Mucosa of rectum (tissue), 2 donors: ENCODE results near the gene MALL.
"Not testable (repeated sequence)": the region's sequence is repeated elsewhere in the genome, so short reads cannot be mapped to it uniquely, and the experiment has no call there.

Source experiments
- H3K27ac ChIP-seq, 2 donors: one replicate each; pipeline ENCODE4 v1.7.0; 2013; ENCODE audit warnings: inconsistent platforms in 2 of 2, low read depth in 2 of 2, low read length in 2 of 2
- H3K27me3 ChIP-seq, 2 donors: one replicate each; pipeline ENCODE4 v1.7.0; 2013; ENCODE audit warnings: low read length in 2 of 2; ENCODE audit not compliant: control insufficient read depth in 2 of 2, insufficient read depth in 2 of 2
- H3K36me3 ChIP-seq, 2 donors: one replicate each; pipeline ENCODE4 v1.7.0; 2013; ENCODE audit warnings: low read length in 2 of 2; ENCODE audit not compliant: control insufficient read depth in 2 of 2, insufficient read depth in 2 of 2
- H3K4me1 ChIP-seq, 2 donors: one replicate each; pipeline ENCODE4 v1.7.0; 2013; ENCODE audit warnings: low read length in 2 of 2, mild to moderate bottlenecking in 1 of 2; ENCODE audit not compliant: control insufficient read depth in 2 of 2, insufficient read depth in 2 of 2
- H3K4me3 ChIP-seq, 2 donors: one replicate each; pipeline ENCODE4 v1.7.0; 2013; ENCODE audit warnings: low read length in 2 of 2
- H3K9ac ChIP-seq, 2 donors: one replicate each; pipeline ENCODE4 v1.7.0; 2013; ENCODE audit warnings: low read length in 2 of 2, low read depth in 1 of 2, mild to moderate bottlenecking in 1 of 2
- H3K9me3 ChIP-seq, 2 donors: one replicate each; pipeline ENCODE4 v1.7.0; 2013; ENCODE audit warnings: low read length in 2 of 2; ENCODE audit not compliant: control insufficient read depth in 2 of 2
- donor health status: healthy.
- donor health status: Normal muscosa, but diverticular disease.

MALL gene

DNA sequence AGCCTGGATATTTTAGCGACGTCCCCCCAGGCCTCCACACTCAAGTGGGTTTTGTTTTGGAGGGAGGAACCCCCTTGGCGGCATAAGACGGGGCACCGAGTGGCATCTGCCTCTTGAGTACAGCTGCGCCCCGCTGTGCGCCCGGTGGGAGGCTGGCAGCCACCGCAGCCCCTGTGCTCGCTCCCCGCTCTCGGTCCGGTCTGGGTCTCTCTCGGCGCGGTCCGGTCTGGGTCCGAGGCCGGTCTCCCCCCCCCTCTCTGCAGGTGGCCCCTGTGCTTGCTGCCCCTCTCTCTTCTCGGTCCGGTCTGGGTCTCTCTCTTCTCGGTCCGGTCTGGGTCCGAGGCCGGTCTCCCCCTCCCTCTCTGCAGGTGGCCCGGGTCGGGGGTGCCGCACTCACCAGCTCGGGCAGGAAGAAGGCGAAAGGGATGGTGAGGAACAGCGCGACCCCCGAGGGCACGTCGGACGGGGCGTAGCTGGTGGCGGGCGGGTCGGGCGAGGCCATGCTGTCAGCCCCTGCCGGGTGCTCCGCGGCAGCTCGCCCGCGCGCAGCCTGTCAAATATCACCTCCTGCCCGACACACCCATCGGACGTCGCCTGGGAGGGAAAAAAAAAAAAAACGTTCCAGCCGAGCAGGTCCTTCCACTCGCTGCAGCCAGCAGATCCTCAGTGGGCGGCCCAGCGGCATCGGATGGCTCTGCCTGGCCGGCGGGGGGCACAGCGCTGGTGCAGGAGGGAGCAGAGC, at the start of gene MALL:
Gene MALL, minus strand, starts transcription at position 532 of the 742 bp plus-strand sequence. Its CDS starts 30 bp downstream, at position 502.
- H3K27ac ChIP-seq: peak within 1 kb of the TSS; percentile 91 to 92
- H3K9me3 ChIP-seq: no peaks in the 10 kb centered on the region
- peak within 1 kb of the TSS; percentile 81 to 94 for H3K9ac ChIP-seq
- H3K36me3 ChIP-seq: no peaks in the 10 kb centered on the region
- peaks cover 0 to 7% of the 10 kb centered on the region in 2 donors for H3K27me3 ChIP-seq
- H3K4me3 ChIP-seq: peak within 1 kb of the TSS; percentile 70 to 83
- H3K4me1 ChIP-seq: peaks cover 20 to 21% of the 10 kb centered on the region in 2 donors

DNA sequence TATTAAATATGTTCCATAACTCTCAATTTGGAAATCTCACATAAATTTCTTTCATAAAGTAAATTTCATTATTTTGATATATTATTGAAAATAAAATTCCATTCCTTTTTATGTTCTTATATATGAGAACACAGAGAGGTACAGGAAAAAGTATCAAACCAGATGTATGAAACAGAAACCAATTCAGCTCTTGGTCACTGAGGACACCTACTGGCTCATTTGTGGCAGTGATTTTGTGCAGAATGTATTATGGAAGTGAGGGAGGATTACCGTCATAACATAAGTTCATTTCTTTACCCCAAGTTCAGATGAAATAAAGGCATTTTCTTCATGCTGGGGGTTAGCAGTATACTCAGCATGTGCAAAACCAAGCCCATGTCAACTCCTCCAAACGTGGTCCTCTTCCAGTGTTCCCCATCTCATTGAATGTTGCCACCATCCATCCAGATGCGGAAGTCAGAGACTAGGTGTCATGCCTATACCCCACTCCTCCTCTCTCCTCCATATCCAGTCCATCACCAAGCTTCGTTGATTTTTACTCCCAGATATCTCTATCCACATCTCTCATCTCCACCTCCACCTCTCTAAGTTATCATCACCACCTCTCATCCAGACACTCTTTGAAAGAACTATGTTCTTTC, 41.7 kb upstream of the MALL start:
- Histone ChIP-seq H3K9me3 (no peaks in the 10 kb centered on the region), H3K27ac (no peak overlapping the region), H3K4me3 (no peak overlapping the region), H3K9ac (no peak overlapping the region), H3K4me1 (no peaks in the 10 kb centered on the region), H3K27me3 (no peaks in the 10 kb centered on the region), H3K36me3 (no peaks in the 10 kb centered on the region)

DNA sequence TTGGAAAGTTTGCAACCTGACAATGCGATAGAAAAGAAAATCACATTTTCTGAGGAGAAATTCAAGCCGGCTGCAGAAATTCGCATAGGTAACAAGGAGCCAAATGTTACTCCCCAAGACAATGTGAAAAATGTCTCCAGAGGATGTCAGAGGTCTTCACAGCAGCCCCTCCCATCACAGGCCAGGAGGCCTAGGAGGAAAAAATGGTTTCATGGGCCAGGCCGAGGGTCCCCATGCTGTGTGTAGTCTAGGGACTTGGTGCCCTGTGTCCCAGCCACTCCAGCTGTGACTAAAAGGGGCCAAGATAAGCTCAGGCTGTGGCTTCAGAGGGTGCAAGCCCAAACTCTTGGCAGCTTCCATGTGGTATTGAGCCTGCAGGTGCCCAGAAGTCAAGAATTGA, 39.2 kb upstream of the MALL start:
- not testable (repeated sequence) for H3K27me3 ChIP-seq, H3K4me1 ChIP-seq, H3K27ac ChIP-seq, H3K36me3 ChIP-seq, H3K4me3 ChIP-seq, H3K9me3 ChIP-seq, H3K9ac ChIP-seq

DNA sequence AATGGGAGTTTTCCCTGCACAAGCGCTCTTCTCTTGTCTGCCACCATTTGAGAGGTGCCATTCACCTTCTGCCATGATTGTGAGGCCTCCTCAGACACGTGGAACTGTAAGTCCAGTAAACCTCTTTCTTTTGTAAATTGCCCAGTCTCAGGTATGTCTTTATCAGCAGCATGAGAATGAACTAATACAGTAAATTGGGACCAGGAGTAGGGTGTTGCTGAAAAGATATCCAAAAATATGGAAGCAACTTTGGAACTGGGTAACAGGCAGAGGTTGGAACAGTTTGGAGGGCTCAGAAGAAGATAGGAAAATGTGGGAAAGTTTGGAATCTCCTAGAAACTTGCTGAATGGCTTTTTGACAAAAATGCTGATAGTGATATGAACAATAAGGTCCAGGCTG, 38.6 kb upstream of the MALL start:
- not testable (repeated sequence) for H3K9ac ChIP-seq, H3K4me3 ChIP-seq, H3K27me3 ChIP-seq, H3K9me3 ChIP-seq, H3K4me1 ChIP-seq, H3K27ac ChIP-seq, H3K36me3 ChIP-seq

DNA sequence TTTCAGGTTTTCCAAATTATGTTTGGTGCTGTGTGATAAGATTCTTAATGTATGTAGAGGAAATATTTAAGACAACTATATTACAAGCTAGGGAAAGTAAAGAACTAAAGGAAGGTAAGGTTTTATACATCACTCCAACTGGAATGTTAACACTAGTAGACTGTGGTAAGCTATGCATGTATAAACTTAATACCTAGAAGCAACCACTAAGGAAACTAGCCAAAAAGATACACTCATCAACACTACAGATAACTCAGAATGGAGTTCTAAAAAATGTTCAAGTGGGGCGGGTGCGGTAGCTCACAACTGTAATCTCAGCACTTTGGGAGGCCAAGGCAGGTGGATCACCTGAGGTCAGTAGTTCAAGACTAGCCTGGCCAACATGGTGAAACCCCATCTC, 37.8 kb upstream of the MALL start:
- no peaks in the 10 kb centered on the region for H3K27me3 ChIP-seq
- no peak overlapping the region for H3K4me3 ChIP-seq
- no peak overlapping the region for H3K27ac ChIP-seq
- H3K36me3 ChIP-seq: no peaks in the 10 kb centered on the region
- no peak overlapping the region for H3K9ac ChIP-seq
- H3K4me1 ChIP-seq: no peaks in the 10 kb centered on the region
- no peaks in the 10 kb centered on the region for H3K9me3 ChIP-seq

- no peaks in the 10 kb centered on the region for H3K36me3 ChIP-seq
- no peak overlapping the region for H3K4me3 ChIP-seq
- no peak overlapping the region for H3K9ac ChIP-seq
- H3K27me3 ChIP-seq: no peaks in the 10 kb centered on the region
- no peak overlapping the region for H3K27ac ChIP-seq
- no peaks in the 10 kb centered on the region for H3K9me3 ChIP-seq
- H3K4me1 ChIP-seq: no peaks in the 10 kb centered on the region
Measured at GRCh38 chr2:110152943-110153342, 37.3 kb upstream of the MALL start.

DNA sequence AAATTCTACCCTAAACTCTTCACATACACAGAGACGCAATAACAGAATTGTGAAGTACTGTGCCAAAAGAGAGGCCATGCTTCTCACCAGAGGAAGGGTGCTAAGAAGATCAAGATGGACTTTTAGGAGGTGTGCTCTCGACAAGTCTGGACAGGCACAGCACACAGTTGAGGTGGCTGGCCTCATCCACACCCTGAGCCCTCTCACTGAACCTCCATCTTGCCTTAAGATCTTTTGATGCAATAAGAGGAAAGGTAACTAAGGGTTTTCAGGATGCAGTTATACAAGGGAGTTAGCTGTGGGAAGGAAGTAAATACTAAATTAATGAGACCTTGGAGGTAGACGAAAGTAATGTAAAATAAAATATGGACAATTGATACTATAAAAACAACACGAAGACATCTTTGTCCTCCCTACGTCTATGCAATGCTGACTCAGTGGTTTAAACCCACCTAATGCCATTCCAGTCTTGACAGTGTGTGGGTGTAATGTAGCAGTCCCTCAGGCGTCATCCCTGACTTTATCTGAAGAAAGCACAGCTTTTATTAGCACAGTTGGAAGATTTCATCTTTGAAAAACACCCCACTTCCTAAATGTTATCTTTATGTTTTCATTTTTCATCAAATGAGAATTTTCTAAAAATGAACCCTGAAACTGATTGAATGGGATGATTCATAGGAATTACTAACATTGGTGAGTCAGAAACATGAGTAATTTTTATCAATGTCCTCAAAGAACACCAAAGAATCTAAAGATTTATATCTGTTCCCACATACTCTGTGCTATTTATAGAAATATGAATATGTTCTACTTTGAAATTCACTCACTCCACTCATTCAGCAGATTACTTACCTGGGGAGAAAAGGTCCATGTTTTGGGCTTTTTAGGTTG, 34.0 kb upstream of the MALL start:
- Histone ChIP-seq H3K9ac (no peak overlapping the region), H3K4me1 (no peaks in the 10 kb centered on the region), H3K27me3 (no peaks in the 10 kb centered on the region), H3K27ac (no peak overlapping the region), H3K9me3 (no peaks in the 10 kb centered on the region), H3K4me3 (no peak overlapping the region), H3K36me3 (no peaks in the 10 kb centered on the region)

DNA sequence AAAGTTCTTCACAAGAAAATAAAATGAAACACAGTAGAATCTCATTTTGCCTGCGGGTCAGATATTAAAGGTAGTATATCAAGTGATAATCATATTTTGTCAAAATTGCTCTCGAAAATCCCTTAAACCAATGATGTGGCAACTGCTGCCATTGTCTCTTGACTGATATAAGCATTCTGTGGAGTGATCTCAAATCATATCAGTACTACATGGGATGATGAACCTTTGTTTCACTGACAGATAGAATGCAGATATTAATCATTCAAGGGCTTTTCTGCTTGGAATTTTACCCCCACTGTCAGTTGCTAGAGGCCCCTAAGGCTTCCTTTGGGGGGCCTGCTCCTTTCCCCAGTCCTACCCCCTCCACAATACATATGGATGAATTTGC, 31.3 kb upstream of the MALL start:
- Histone ChIP-seq H3K27me3 (no peaks in the 10 kb centered on the region), H3K4me3 (no peak overlapping the region), H3K9ac (no peak overlapping the region), H3K4me1 (no peaks in the 10 kb centered on the region), H3K27ac (no peak overlapping the region), H3K36me3 (no peaks in the 10 kb centered on the region), H3K9me3 (no peaks in the 10 kb centered on the region)

- H3K9me3 ChIP-seq: no peaks in the 10 kb centered on the region
- no peak overlapping the region for H3K27ac ChIP-seq
- no peak overlapping the region for H3K4me3 ChIP-seq
- H3K4me1 ChIP-seq: no peaks in the 10 kb centered on the region
- no peak overlapping the region for H3K9ac ChIP-seq
- no peaks in the 10 kb centered on the region for H3K27me3 ChIP-seq
- H3K36me3 ChIP-seq: no peaks in the 10 kb centered on the region
Measured at GRCh38 chr2:110146183-110146944, 30.7 kb upstream of the MALL start.
